WTC11 (cell line): Measurements from ENCODE around the gene DNM3. TPM values are rescaled to one million over a fixed set of nuclear protein-coding genes. Genes with fewer than 3 reads are reported as not detected.
"Not testable (repeated sequence)": the region's sequence is repeated elsewhere in the genome, so short reads cannot be mapped to it uniquely, and the experiment has no call there.

Experiments used
- ATAC-seq: fragments of 200-7000 bp; cut with Tn5 transposase; 2 replicates; pipeline ENCODE4 v1.10.0; 2021; ENCODE audit warnings: mild to moderate bottlenecking, moderate library complexity
- CTCF ChIA-PET: fragments of 300-600 bp; sonication (Branson Sonifier 250); formaldehyde crosslinking; loops from one replicate; lab custom pipeline; 2021; ENCODE audit warnings: antibody characterized with exemption; lab: Charles Lee
- POLR2A ChIA-PET: fragments of 350-600 bp; sonication (Branson Sonifier 250); formaldehyde crosslinking; loops from one replicate; lab custom pipeline; 2021; ENCODE audit warnings: antibody characterized with exemption; lab: Charles Lee
- DNase-seq: peaks from one replicate; pipeline ENCODE4 v3.0.0; 2021; ENCODE audit warnings: low spot score
- H3K27ac Mint-ChIP-seq: 2 replicates; pipeline ENCODE4 v1.8.0; 2021; ENCODE audit warnings: mixed read lengths
- H3K27me3 Mint-ChIP-seq: 2 replicates; pipeline ENCODE4 v1.8.0; 2021; ENCODE audit warnings: low read depth, mild to moderate bottlenecking, moderate library complexity, mixed read lengths
- H3K36me3 Mint-ChIP-seq: 2 replicates; pipeline ENCODE4 v1.8.0; 2021; ENCODE audit warnings: mixed read lengths
- H3K4me1 Mint-ChIP-seq: 2 replicates; pipeline ENCODE4 v1.8.0; 2022; ENCODE audit warnings: mixed read lengths
- H3K4me3 Mint-ChIP-seq: 2 replicates; pipeline ENCODE4 v1.8.0; 2021; ENCODE audit warnings: mild to moderate bottlenecking, moderate library complexity, mixed read lengths
- H3K9me3 Mint-ChIP-seq: 2 replicates; pipeline ENCODE4 v1.8.0; 2021; ENCODE audit warnings: mixed read lengths
- AFF4 ChIP-seq: sonication (generic); formaldehyde crosslinking; IDR thresholded peaks from 2 replicates; pipeline ENCODE4 v1.8.1; 2023; ENCODE audit warnings: mild to moderate bottlenecking, missing genetic modification reagents, borderline replicate concordance
- ATF1 ChIP-seq: sonication (generic); formaldehyde crosslinking; IDR thresholded peaks from 2 replicates; pipeline ENCODE4 v1.8.1; 2023; ENCODE audit warnings: mild to moderate bottlenecking, moderate library complexity, missing genetic modification reagents
- ATF3 ChIP-seq: sonication (generic); formaldehyde crosslinking; conservative IDR thresholded peaks from 2 replicates; pipeline ENCODE4 v1.8.1; 2022; ENCODE audit warnings: mild to moderate bottlenecking, missing genetic modification reagents
- CREB1 ChIP-seq: sonication (generic); formaldehyde crosslinking; IDR thresholded peaks from 2 replicates; pipeline ENCODE4 v1.8.0; 2023; ENCODE audit warnings: mild to moderate bottlenecking, missing genetic modification reagents
- CTCF ChIP-seq: fragments of 200-600 bp; IDR thresholded peaks from 2 replicates; pipeline ENCODE4 v1.8.0; 2022; ENCODE audit warnings: antibody characterized with exemption
- ESRRA ChIP-seq: sonication (generic); formaldehyde crosslinking; IDR thresholded peaks from 2 replicates; pipeline ENCODE4 v1.8.1; 2022; ENCODE audit warnings: mild to moderate bottlenecking, missing genetic modification reagents, borderline replicate concordance
- JUN ChIP-seq: sonication (generic); formaldehyde crosslinking; IDR thresholded peaks from 2 replicates; pipeline ENCODE4 v1.8.0; 2023; ENCODE audit warnings: mild to moderate bottlenecking, missing genetic modification reagents
- MLX ChIP-seq: sonication (generic); formaldehyde crosslinking; IDR thresholded peaks from 2 replicates; pipeline ENCODE4 v1.8.1; 2023; ENCODE audit warnings: mild to moderate bottlenecking, missing genetic modification reagents, moderate library complexity
- NR1H2 ChIP-seq: sonication (generic); formaldehyde crosslinking; IDR thresholded peaks from 2 replicates; pipeline ENCODE4 v1.9.0; 2021; ENCODE audit warnings: mild to moderate bottlenecking, moderate library complexity, missing genetic modification reagents
- NR2C2 ChIP-seq: sonication (generic); formaldehyde crosslinking; IDR thresholded peaks from 2 replicates; pipeline ENCODE4 v1.8.0; 2022; ENCODE audit warnings: mild to moderate bottlenecking, missing genetic modification reagents
- PREB ChIP-seq: sonication (generic); formaldehyde crosslinking; IDR thresholded peaks from 2 replicates; pipeline ENCODE4 v1.8.1; 2022; ENCODE audit warnings: mild to moderate bottlenecking, missing genetic modification reagents, moderate library complexity, borderline replicate concordance
- ZNF281 ChIP-seq: sonication (generic); formaldehyde crosslinking; IDR thresholded peaks from 2 replicates; pipeline ENCODE4 v1.8.0; 2023; ENCODE audit warnings: mild to moderate bottlenecking, missing genetic modification reagents
- ZNF425 ChIP-seq: fragments of 250-450 bp; sonication (Bioruptor Pico); conservative IDR thresholded peaks from 2 replicates; pipeline ENCODE4 v1.9.0; 2021; ENCODE audit warnings: mild to moderate bottlenecking
- ZSCAN18 ChIP-seq: fragments of 250-450 bp; sonication (Bioruptor Pico); IDR thresholded peaks from 2 replicates; pipeline ENCODE4 v2.1.2; 2022; ENCODE audit warnings: mild to moderate bottlenecking, moderate library complexity
- total RNA-seq: library from RNA; stranded (reverse); gene quantifications from 3 replicates; pipeline ENCODE4 v1.2.3, GENCODE V29; 2021

DNM3 gene
- total RNA-seq, 1 experiment from 2014 or later: 1.9 TPM

- peaks cover 10% of the 10 kb centered on the region; the same call in 1 of the 2 replicates for H3K4me1 Mint-ChIP-seq
- ATAC-seq: no peak
- H3K4me3 Mint-ChIP-seq: no peak overlapping the region
- H3K36me3 Mint-ChIP-seq: peaks cover 9% of the 10 kb centered on the region
- CTCF ChIA-PET: interaction anchor here (0.7 kb wide), 1 partner anchor 345 kb away, joined by 3 read pairs; no protein-coding TSS in a partner anchor
- TF ChIP-seq ATF3 (CRISPR knock-in tag) (no peak), ZNF425 (CRISPR knock-in tag) (no peak), CTCF (no peak), JUN (no peak), NR1H2 (CRISPR knock-in tag) (no peak), AFF4 (CRISPR knock-in tag) (no peak), ESRRA (CRISPR knock-in tag) (no peak), PREB (no peak), ZNF281 (CRISPR knock-in tag) (no peak), CREB1 (no peak), NR2C2 (CRISPR knock-in tag) (no peak), ZSCAN18 (no peak), MLX (no peak), ATF1 (no peak)
- TF ChIP-seq, all 79 proteins: peak for 0
- H3K27ac Mint-ChIP-seq: no peak overlapping the region
- POLR2A ChIA-PET: no interaction called here
- H3K27me3 Mint-ChIP-seq: no peaks in the 10 kb centered on the region
- peaks cover 6% of the 10 kb centered on the region for H3K9me3 Mint-ChIP-seq
- no peak for DNase-seq
Measured at GRCh38 chr1:172054172-172054571, 212.9 kb downstream of the DNM3 start.

GRCh38 chr1:172055816-172056419 is 214.6 kb downstream of the DNM3 start:
- ATAC-seq, CTCF ChIA-PET: not testable (repeated sequence)

More at GRCh38 chr1:172055816-172056419, 214.6 kb downstream of the DNM3 start:
- H3K27ac Mint-ChIP-seq, H3K36me3 Mint-ChIP-seq, H3K4me1 Mint-ChIP-seq, H3K27me3 Mint-ChIP-seq, POLR2A ChIA-PET, H3K9me3 Mint-ChIP-seq: not testable (repeated sequence)
- peak; percentile 28 for DNase-seq
- H3K4me3 Mint-ChIP-seq: 0 out of 2 replicates have a peak overlapping the region, but pooled peaks have one; percentile 29
